ENCODE results near the gene TMEM209. TPM values are rescaled to one million over a fixed set of nuclear protein-coding genes. Genes with fewer than 3 reads are reported as not detected.

The TMEM209 gene
- total RNA-seq, 1 experiment from 2014 or later: 21.0 TPM

GRCh38 chr7:130181263-130181605, 24.0 kb downstream of the TMEM209 start (continued):
- TF ChIP-seq ZNF281 (CRISPR knock-in tag; IDR thresholded peaks at IDR 0.05) (no peak), ZNF317 (CRISPR knock-in tag; IDR thresholded peaks at IDR 0.05; ENCODE audit: borderline replicate concordance, low read depth) (no peak), PRDM15 (CRISPR knock-in tag; IDR thresholded peaks at IDR 0.05) (no peak), SMAD4 (CRISPR knock-in tag; IDR thresholded peaks at IDR 0.05) (no peak), ATF1 (CRISPR knock-in tag; IDR thresholded peaks at IDR 0.05) (no peak), MXD4 (CRISPR knock-in tag; IDR thresholded peaks at IDR 0.05; ENCODE audit: borderline replicate concordance) (no peak), ZNF232 (CRISPR knock-in tag; IDR thresholded peaks at IDR 0.05) (no peak), TEAD1 (CRISPR knock-in tag; IDR thresholded peaks at IDR 0.05) (no peak), NR3C1 (CRISPR knock-in tag; conservative IDR thresholded peaks at IDR 0.05; ENCODE audit: low read depth) (no peak)

- ChIA-PET POLR2A (no interaction called here), CTCF (no interaction called here)
- Mint-ChIP-seq H3K36me3 (peaks cover 39% of the 10 kb centered on the region), H3K27me3 (ENCODE audit: low read depth) (no peaks in the 10 kb centered on the region), H3K4me1 (no peaks in the 10 kb centered on the region), H3K27ac (no peak overlapping the region), H3K9me3 (no peaks in the 10 kb centered on the region), H3K4me3 (no peak overlapping the region)
- no peak for DNase-seq (ENCODE audit: low spot score)
- no peak for ATAC-seq
- TF ChIP-seq ATF1 (CRISPR knock-in tag; IDR thresholded peaks at IDR 0.05): no peak
- TF ChIP-seq ZBTB21 (CRISPR knock-in tag; IDR thresholded peaks at IDR 0.05; ENCODE audit: borderline replicate concordance): no peak
- TF ChIP-seq ZNF396 (CRISPR knock-in tag; IDR thresholded peaks at IDR 0.05; ENCODE audit: borderline replicate concordance): no peak
- no peak for TF ChIP-seq ZNF317 (CRISPR knock-in tag; IDR thresholded peaks at IDR 0.05; ENCODE audit: borderline replicate concordance, low read depth)
- no peak for TF ChIP-seq RELA (CRISPR knock-in tag; IDR thresholded peaks at IDR 0.05; ENCODE audit: borderline replicate concordance)
- TF ChIP-seq NR1H2 (CRISPR knock-in tag; IDR thresholded peaks at IDR 0.05): no peak
- no peak for TF ChIP-seq ZNF263 (CRISPR knock-in tag; IDR thresholded peaks at IDR 0.05; ENCODE audit: low read depth)
- no peak for TF ChIP-seq CREB1 (CRISPR knock-in tag; IDR thresholded peaks at IDR 0.05)
- TF ChIP-seq FOXK1 (CRISPR knock-in tag; IDR thresholded peaks at IDR 0.05): no peak
- TF ChIP-seq ATF6 (CRISPR knock-in tag; IDR thresholded peaks at IDR 0.05): no peak
Observed at GRCh38 chr7:130180571-130181262, 24.5 kb downstream of the TMEM209 start.
